AG04450 (cell line): ENCODE results near the gene CDC25C. TPM values are rescaled to one million over a fixed set of nuclear protein-coding genes. Genes with fewer than 3 reads are reported as not detected.

Experiments
- CTCF ChIA-PET: fragments of 300-600, 350-600 bp; formaldehyde crosslinking; extraction: SDS; loops from one replicate; lab custom pipeline; 2022; ENCODE audit warnings: antibody characterized with exemption, inconsistent platforms; lab: Charles Lee
- POLR2A ChIA-PET: fragments of 350-600 bp; formaldehyde crosslinking; extraction: SDS; loops from one replicate; lab custom pipeline; 2021; ENCODE audit warnings: antibody characterized with exemption, inconsistent platforms; lab: Yijun Ruan, JAX
- DNase-seq: peaks from one replicate; pipeline ENCODE4 v3.0.0-alpha.2; 2011; ENCODE audit warnings: low read depth, low spot score
- H3K27ac ChIP-seq: one replicate; pipeline ENCODE4 v1.5.1; 2012; ENCODE audit warnings: low read depth, low read length, control low read depth
- H3K27me3 ChIP-seq: one replicate; pipeline ENCODE4 v1.6.0; 2012; ENCODE audit warnings: low read length; ENCODE audit not compliant: control insufficient read depth, insufficient read depth
- H3K4me3 ChIP-seq: 2 replicates; pipeline ENCODE4 v1.5.1; 2011; ENCODE audit warnings: mild to moderate bottlenecking, low read depth, low read length, control low read depth
- H3K9me3 ChIP-seq: 2 replicates; pipeline ENCODE4 v1.5.1; 2012; ENCODE audit warnings: low read length; ENCODE audit not compliant: control insufficient read depth, insufficient read depth
- CTCF ChIP-seq: IDR thresholded peaks from 2 replicates; pipeline ENCODE4 v1.5.1; 2011; ENCODE audit warnings: low read depth, low read length, control low read depth, inconsistent platforms
- polyA plus RNA-seq: library from polyadenylated mRNA; depleted of rRNA; stranded (reverse); fragments of >200 nt; gene quantifications from 2 replicates; pipeline ENCODE4 v1.2.3, GENCODE V29; 2011; rRNA removed

Gene CDC25C
- polyA plus RNA-seq, 1 experiment = 4.8 TPM

DNA sequence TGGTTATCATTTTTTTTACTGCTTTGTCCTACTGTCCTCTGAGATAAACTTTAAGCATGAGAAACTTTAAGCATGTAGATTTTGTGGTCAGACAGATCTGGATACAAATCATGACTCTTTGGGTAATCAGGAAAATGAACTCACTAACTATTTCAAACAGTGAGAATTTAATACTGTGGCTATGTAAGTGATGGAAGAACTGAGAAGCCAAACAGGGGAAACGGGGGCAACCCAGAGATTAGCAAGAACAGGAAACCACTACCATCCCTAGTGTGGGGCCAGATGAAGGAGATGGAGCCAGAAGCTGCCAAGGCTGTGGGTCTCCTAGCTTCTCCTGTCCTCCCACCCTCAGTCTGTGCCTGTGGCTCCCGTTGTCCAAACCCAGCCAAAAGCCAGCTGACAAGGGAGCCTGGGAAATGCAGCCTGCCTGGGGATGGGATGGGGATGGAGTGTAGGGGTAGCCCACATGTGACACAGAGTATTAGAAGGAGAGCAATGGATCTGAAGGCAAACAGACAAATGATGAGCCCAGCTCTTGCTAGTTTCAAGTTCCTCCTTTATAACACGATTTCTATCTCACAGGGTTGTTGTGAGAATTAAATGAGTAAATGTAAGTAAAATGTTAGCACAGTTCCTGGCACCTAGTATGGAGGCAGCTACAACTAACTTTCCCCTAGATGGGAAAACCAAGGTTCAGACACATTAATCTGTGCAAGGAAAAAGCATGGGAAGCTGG, 90.8 kb downstream of the CDC25C start:
- TF ChIP-seq CTCF = no peak
- no peaks in the 10 kb centered on the region for H3K9me3 ChIP-seq
- H3K4me3 ChIP-seq = no peak overlapping the region
- ChIA-PET POLR2A (interaction anchor here (0.7 kb wide), 1 partner anchor 34 kb away, joined by 5 read pairs; the partner anchor contains the start of gene GFRA3), CTCF (no interaction called here)
- peaks cover 41% of the 10 kb centered on the region for H3K27me3 ChIP-seq
- DNase-seq = no peak
- H3K27ac ChIP-seq = no peak overlapping the region

DNA sequence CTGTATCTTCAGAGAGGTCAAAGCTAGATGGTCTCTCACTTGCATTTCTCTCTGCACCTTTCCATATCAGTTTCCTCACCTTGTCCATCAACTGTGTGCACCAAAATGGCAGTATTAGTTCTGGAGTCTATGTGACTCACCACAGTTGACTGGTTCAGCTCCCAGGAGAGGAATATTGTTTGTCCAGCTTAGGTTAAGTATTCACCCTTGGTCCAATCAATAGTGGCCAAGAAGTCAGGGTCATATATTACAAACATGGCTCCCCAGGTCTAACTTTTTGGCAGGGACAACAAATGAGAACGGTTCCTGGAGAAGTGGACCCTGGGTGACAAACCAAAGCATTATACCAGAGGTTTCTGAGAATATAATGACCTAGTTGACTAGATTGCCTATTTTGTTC, 93.6 kb downstream of the CDC25C start:
- CTCF ChIA-PET = interaction anchor here (1.6 kb wide), 1 partner anchor 45 kb away, joined by 3 read pairs; no protein-coding TSS in a partner anchor
- Histone ChIP-seq H3K27ac (no peak overlapping the region), H3K27me3 (peaks cover 31% of the 10 kb centered on the region), H3K4me3 (no peak overlapping the region), H3K9me3 (no peaks in the 10 kb centered on the region)
- DNase-seq = no peak
- POLR2A ChIA-PET = no interaction called here
- TF ChIP-seq CTCF = no peak

Other genes with a start within 250 kb of the CDC25C start
- gene WNT8A, start 247.8 kb downstream of the CDC25C start, polyA plus RNA-seq = not detected in 2 replicates
- 0.35 and 0.43 TPM in 2 replicates for gene NME5, start 192.4 kb downstream of the CDC25C start, polyA plus RNA-seq
- 59.6 and 72.2 TPM in 2 replicates for gene BRD8, start 153.2 kb downstream of the CDC25C start, polyA plus RNA-seq
- 21.8 and 25.4 TPM in 2 replicates for gene KIF20A, start 152.7 kb downstream of the CDC25C start, polyA plus RNA-seq
- gene CDC23, start 118.5 kb downstream of the CDC25C start, polyA plus RNA-seq = 30.4 and 38.1 TPM in 2 replicates
- gene GFRA3, start 57.2 kb downstream of the CDC25C start, polyA plus RNA-seq = 0.11 TPM in 1 of 2 replicates, not detected in the other
- gene FAM53C, start 6.5 kb upstream of the CDC25C start, polyA plus RNA-seq = 35.6 and 35.9 TPM in 2 replicates
- gene KDM3B, start 20.9 kb upstream of the CDC25C start, polyA plus RNA-seq = 28.3 and 32.7 TPM in 2 replicates
- gene REEP2, start 107.3 kb upstream of the CDC25C start, polyA plus RNA-seq = 24.7 and 36.9 TPM in 2 replicates
- gene EGR1, start 133.7 kb upstream of the CDC25C start, polyA plus RNA-seq = 17.0 and 24.5 TPM in 2 replicates
- 85.3 and 107 TPM in 2 replicates for gene ETF1, start 211.4 kb upstream of the CDC25C start, polyA plus RNA-seq
- gene HSPA9, start 243.6 kb upstream of the CDC25C start, polyA plus RNA-seq = 194 and 207 TPM in 2 replicates